BJ (cell line): ENCODE results near the gene KCNQ5. TPM values are rescaled to one million over a fixed set of nuclear protein-coding genes. Genes with fewer than 3 reads are reported as not detected.

Experiments used
- CTCF ChIA-PET: fragments of 350-600 bp; formaldehyde crosslinking; extraction: SDS; loops from one replicate; lab custom pipeline; 2021; ENCODE audit warnings: antibody characterized with exemption, inconsistent platforms; lab: Yijun Ruan, JAX
- POLR2A ChIA-PET: fragments of 300-600 bp; sonication (Branson Sonifier 250); formaldehyde crosslinking; extraction: SDS; loops from one replicate; lab custom pipeline; 2021; ENCODE audit warnings: antibody characterized with exemption; lab: Charles Lee
- DNase-seq: peaks from one replicate; pipeline ENCODE4 v3.0.0-alpha.2; 2011; ENCODE audit warnings: low read depth
- H3K27me3 ChIP-seq: 2 replicates; pipeline ENCODE4 v1.6.0; 2011; ENCODE audit warnings: low read length; ENCODE audit not compliant: control insufficient read depth, insufficient read depth
- H3K36me3 ChIP-seq: 2 replicates; pipeline ENCODE4 v1.5.1; 2011; ENCODE audit warnings: low read length; ENCODE audit not compliant: control insufficient read depth, insufficient read depth
- H3K4me3 ChIP-seq: 2 replicates; pipeline ENCODE4 v1.5.1; 2011; ENCODE audit warnings: low read depth, mild to moderate bottlenecking, control low read depth, low read length
- polyA plus RNA-seq: library from polyadenylated mRNA; depleted of rRNA; stranded (reverse); fragments of >200 nt; gene quantifications from 2 replicates; pipeline ENCODE4 v1.2.3, GENCODE V29; 2011
- small RNA-seq: library from RNA; depleted of rRNA; stranded (forward); fragments of <200 nt; gene quantifications from one replicate; pipeline ENCODE3, GENCODE V24; 2012; ENCODE audit warnings: low replicate concordance, low read depth; ENCODE audit not compliant: insufficient read length
- TF ChIP-seq, protein P1 (sequence below): IDR thresholded peaks from 2 replicates; pipeline ENCODE4 v1.5.1; 2011; ENCODE audit warnings: low read depth, mild to moderate bottlenecking, control low read depth, inconsistent platforms, low read length, moderate library complexity; ENCODE audit not compliant: insufficient read depth

The KCNQ5 gene
- polyA plus RNA-seq, 1 experiment = 1.4 TPM

- no peak overlapping the region for H3K4me3 ChIP-seq
- DNase-seq = no peak
- H3K36me3 ChIP-seq = no peaks in the 10 kb centered on the region
- ChIA-PET CTCF (no interaction called here), POLR2A (no interaction called here)
- TF ChIP-seq, protein P1, sequence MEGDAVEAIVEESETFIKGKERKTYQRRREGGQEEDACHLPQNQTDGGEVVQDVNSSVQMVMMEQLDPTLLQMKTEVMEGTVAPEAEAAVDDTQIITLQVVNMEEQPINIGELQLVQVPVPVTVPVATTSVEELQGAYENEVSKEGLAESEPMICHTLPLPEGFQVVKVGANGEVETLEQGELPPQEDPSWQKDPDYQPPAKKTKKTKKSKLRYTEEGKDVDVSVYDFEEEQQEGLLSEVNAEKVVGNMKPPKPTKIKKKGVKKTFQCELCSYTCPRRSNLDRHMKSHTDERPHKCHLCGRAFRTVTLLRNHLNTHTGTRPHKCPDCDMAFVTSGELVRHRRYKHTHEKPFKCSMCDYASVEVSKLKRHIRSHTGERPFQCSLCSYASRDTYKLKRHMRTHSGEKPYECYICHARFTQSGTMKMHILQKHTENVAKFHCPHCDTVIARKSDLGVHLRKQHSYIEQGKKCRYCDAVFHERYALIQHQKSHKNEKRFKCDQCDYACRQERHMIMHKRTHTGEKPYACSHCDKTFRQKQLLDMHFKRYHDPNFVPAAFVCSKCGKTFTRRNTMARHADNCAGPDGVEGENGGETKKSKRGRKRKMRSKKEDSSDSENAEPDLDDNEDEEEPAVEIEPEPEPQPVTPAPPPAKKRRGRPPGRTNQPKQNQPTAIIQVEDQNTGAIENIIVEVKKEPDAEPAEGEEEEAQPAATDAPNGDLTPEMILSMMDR = no peak
- H3K27me3 ChIP-seq = no peaks in the 10 kb centered on the region
Observed at GRCh38 chr6:73242001-73242400, 620.1 kb downstream of the KCNQ5 start.

Small RNA genes lying within 50 kb of the gene (small RNA-seq; reads per million reads assigned to genes)
- not detected for gene MIR4282
